Suprapubic skin (tissue), 4 donors: ENCODE data around the gene IVD. TPM values are rescaled to one million over a fixed set of nuclear protein-coding genes. Genes with fewer than 3 reads are reported as not detected.

Source experiments
- DNase-seq, 2 donors: peaks; one replicate each; pipeline ENCODE4 v3.0.0-alpha.2; 2019; ENCODE audit warnings: low spot score in 2 of 2
- H3K27ac ChIP-seq: fragments of 200-600 bp; sonication (generic); one replicate; pipeline ENCODE4 v1.5.1; 2019
- H3K27me3 ChIP-seq: fragments of 200-600 bp; sonication (generic); one replicate; pipeline ENCODE4 v1.5.1; 2019
- H3K36me3 ChIP-seq: fragments of 200-600 bp; sonication (generic); one replicate; pipeline ENCODE4 v1.5.1; 2019
- H3K4me1 ChIP-seq: fragments of 200-600 bp; sonication (generic); one replicate; pipeline ENCODE4 v1.5.1; 2019
- H3K4me3 ChIP-seq: fragments of 200-600 bp; sonication (generic); one replicate; pipeline ENCODE4 v1.5.1; 2019; ENCODE audit warnings: mild to moderate bottlenecking
- H3K9me3 ChIP-seq: fragments of 200-600 bp; sonication (generic); one replicate; pipeline ENCODE4 v1.5.1; 2019
- CTCF ChIP-seq, 2 donors: fragments of 200-600 bp in 1 of 2; fragments of 450-650 bp in 1 of 2; sonication (generic) in 1 of 2; IDR thresholded peaks; one replicate each; pipeline ENCODE4 v1.5.1; 2016 to 2019; ENCODE audit warnings: antibody characterized with exemption in 2 of 2, mild to moderate bottlenecking in 1 of 2, moderate library complexity in 1 of 2
- EP300 ChIP-seq: sonication (generic); formaldehyde crosslinking; IDR thresholded peaks from one replicate; pipeline ENCODE4 v1.6.1; 2017; ENCODE audit warnings: antibody characterized with exemption
- POLR2A ChIP-seq, 2 donors: fragments of 450-650 bp; IDR thresholded peaks; one replicate each; pipeline ENCODE4 v1.6.1; 2017; ENCODE audit warnings: antibody characterized with exemption in 2 of 2, mild to moderate bottlenecking in 2 of 2, moderate library complexity in 2 of 2
- POLR2AphosphoS5 ChIP-seq, 3 donors: sonication (generic); formaldehyde crosslinking; IDR thresholded peaks; one replicate each; pipeline ENCODE4 v1.6.1; 2017; ENCODE audit warnings: antibody characterized with exemption in 3 of 3
- WGBS: methylation state at CpG from one replicate; pipeline ENCODE4 v1.1.5; 2018; 5-methylcytosine and 5-hydroxymethylcytosine counted together
- total RNA-seq, 4 donors: library from RNA; depleted of rRNA; stranded (reverse); fragments of >200 nt; gene quantifications; one replicate each; pipeline ENCODE4 v1.1.0, GENCODE V29; 2016

IVD gene
- total RNA-seq, 4 donors from 2014 or later: 7.7 to 18.3 (median 13.3) TPM

- H3K36me3 ChIP-seq: peaks cover 17% of the 10 kb centered on the region
- no peak overlapping the region for H3K4me3 ChIP-seq
- peak overlapping the region; percentile 39 for H3K27ac ChIP-seq
- peaks cover 19% of the 10 kb centered on the region for H3K4me1 ChIP-seq
- no peaks in the 10 kb centered on the region for H3K27me3 ChIP-seq
- H3K9me3 ChIP-seq: no peaks in the 10 kb centered on the region
- no peak for DNase-seq
- 48% methylated on average over 3 of the region's 3 CpGs for WGBS
- TF ChIP-seq CTCF (IDR thresholded peaks at IDR 0.05): no peak
- no peak for TF ChIP-seq POLR2AphosphoS5 (IDR thresholded peaks at IDR 0.05)
- TF ChIP-seq EP300: no peak
- no peak for TF ChIP-seq POLR2A (IDR thresholded peaks at IDR 0.05)
Observed at GRCh38 chr15:40420793-40421192, 15.2 kb downstream of the IVD start.

GRCh38 chr15:40421246-40422157, 15.9 kb downstream of the IVD start:
- no peaks in the 10 kb centered on the region for H3K27me3 ChIP-seq
- peak; percentile 83 to 86 for DNase-seq
- TF ChIP-seq POLR2A (IDR thresholded peaks at IDR 0.05) (no peak), CTCF (IDR thresholded peaks at IDR 0.05) (peak; percentile 90 to 92)
- H3K27ac ChIP-seq: peak overlapping the region; percentile 39
- peaks cover 19% of the 10 kb centered on the region for H3K4me1 ChIP-seq
- WGBS: 22% methylated on average over 14 of the region's 31 CpGs
- peaks cover 9% of the 10 kb centered on the region for H3K36me3 ChIP-seq
- no peak overlapping the region for H3K4me3 ChIP-seq
- H3K9me3 ChIP-seq: no peaks in the 10 kb centered on the region

GRCh38 chr15:40424483-40425115, 19.0 kb downstream of the IVD start:
- TF ChIP-seq POLR2AphosphoS5 (IDR thresholded peaks at IDR 0.05): no peak
- TF ChIP-seq EP300: no peak
- no peak for TF ChIP-seq POLR2A (IDR thresholded peaks at IDR 0.05)
- TF ChIP-seq CTCF (IDR thresholded peaks at IDR 0.05): no peak
- Histone ChIP-seq H3K27ac (no peak overlapping the region), H3K9me3 (no peaks in the 10 kb centered on the region), H3K36me3 (no peaks in the 10 kb centered on the region), H3K27me3 (no peaks in the 10 kb centered on the region), H3K4me1 (peaks cover 19% of the 10 kb centered on the region), H3K4me3 (no peak overlapping the region)
- no peak for DNase-seq
- 91% methylated on average over 6 of the region's 6 CpGs for WGBS

- H3K27me3 ChIP-seq: no peaks in the 10 kb centered on the region
- H3K4me3 ChIP-seq: no peak overlapping the region
- TF ChIP-seq EP300: no peak
- TF ChIP-seq POLR2A (IDR thresholded peaks at IDR 0.05): no peak
- DNase-seq: no peak
- peaks cover 20% of the 10 kb centered on the region for H3K4me1 ChIP-seq
- 97% methylated on average over 5 of the region's 5 CpGs for WGBS
- no peaks in the 10 kb centered on the region for H3K36me3 ChIP-seq
- no peaks in the 10 kb centered on the region for H3K9me3 ChIP-seq
- H3K27ac ChIP-seq: no peak overlapping the region
Observed at GRCh38 chr15:40425681-40426080, 20.1 kb downstream of the IVD start.

- DNase-seq: no peak
- H3K27me3 ChIP-seq: no peaks in the 10 kb centered on the region
Observed at GRCh38 chr15:40427188-40427587, 21.6 kb downstream of the IVD start.

More at GRCh38 chr15:40427188-40427587, 21.6 kb downstream of the IVD start:
- H3K36me3 ChIP-seq: no peaks in the 10 kb centered on the region
- WGBS: 87% methylated on average over 9 of the region's 9 CpGs
- peaks cover 6% of the 10 kb centered on the region for H3K4me1 ChIP-seq
- TF ChIP-seq POLR2AphosphoS5 (IDR thresholded peaks at IDR 0.05) (no peak), POLR2A (IDR thresholded peaks at IDR 0.05) (no peak), CTCF (IDR thresholded peaks at IDR 0.05) (no peak), EP300 (no peak)
- no peaks in the 10 kb centered on the region for H3K9me3 ChIP-seq
- no peak overlapping the region for H3K27ac ChIP-seq
- no peak overlapping the region for H3K4me3 ChIP-seq
